GM12878 (cell line): ENCODE measurements around the gene RTN4. TPM values are rescaled to one million over a fixed set of nuclear protein-coding genes. Genes with fewer than 3 reads are reported as not detected.

Experiments used
- ATAC-seq: fragments of 200-7000 bp; cut with Tn5 transposase; 3 replicates; pipeline ENCODE4 v1.9.1; 2020; ENCODE audit warnings: mild to moderate bottlenecking, moderate library complexity
- BruUV-seq: library from RNA; stranded (reverse); fragments of 400-500 nt; replicated peaks from 2 replicates; lab custom pipeline; 2021; lab: Mats Ljungman, UMichigan
- CTCF ChIA-PET: fragments of 300-600 bp; sonication (Branson Sonifier 250); formaldehyde crosslinking; extraction: SDS; loops from one replicate; lab custom pipeline; 2021; ENCODE audit warnings: inconsistent platforms; lab: Yijun Ruan, JAX
- POLR2A ChIA-PET: fragments of 350-600 bp; formaldehyde crosslinking; extraction: SDS; loops from one replicate; lab custom pipeline; 2021; ENCODE audit warnings: inconsistent platforms; lab: Charles Lee
- RAD21 ChIA-PET: fragments of 300-600 bp; sonication (Branson Sonifier 250); formaldehyde crosslinking; loops from one replicate; lab custom pipeline; 2023; ENCODE audit warnings: antibody characterized with exemption; ENCODE audit not compliant: unreplicated experiment; lab: Charles Lee
- SMC1A ChIA-PET: fragments of 300-600 bp; sonication (Branson Sonifier 250); formaldehyde crosslinking; loops from one replicate; lab custom pipeline; 2023; ENCODE audit not compliant: unreplicated experiment, uncharacterized antibody; lab: Charles Lee
- DNase-seq: peaks from one replicate; pipeline ENCODE4 v3.0.0-alpha.2; 2011; ENCODE audit warnings: low read depth, low spot score
- FAIRE-seq: peaks from 3 replicates; lab custom pipeline; 2011; peaks lifted over from hg19 to GRCh38; lab: Jason Lieb, UNC
- H2AFZ ChIP-seq: 2 replicates; pipeline ENCODE4 v1.6.0; 2011; ENCODE audit warnings: low read depth, low read length, control low read depth; ENCODE audit not compliant: control insufficient read depth
- H3K27ac ChIP-seq: 2 replicates; pipeline ENCODE4 v1.5.1; 2011; ENCODE audit warnings: control low read depth; ENCODE audit not compliant: control insufficient read depth, insufficient read depth
- H3K27me3 ChIP-seq, 2 experiments: replicated peaks in 1 of 2; 2 replicates each; pipeline versions ENCODE4 v1.6.0 to v1.6.1; 2011; ENCODE audit warnings: low read length in 1 of 2; ENCODE audit not compliant: control insufficient read depth in 2 of 2, insufficient read depth in 2 of 2
- H3K36me3 ChIP-seq, 2 experiments: 2 replicates each; pipeline ENCODE4 v1.5.1; 2011; ENCODE audit warnings: low read length in 1 of 2; ENCODE audit not compliant: control insufficient read depth in 2 of 2, insufficient read depth in 2 of 2
- H3K4me1 ChIP-seq: 2 replicates; pipeline ENCODE4 v1.6.1; 2011; ENCODE audit warnings: mild to moderate bottlenecking, low read length, moderate library complexity, mixed read lengths; ENCODE audit not compliant: control insufficient read depth, insufficient read depth
- H3K4me2 ChIP-seq: 2 replicates; pipeline ENCODE4 v1.6.0; 2011; ENCODE audit warnings: control low read depth; ENCODE audit not compliant: control insufficient read depth, insufficient read depth
- H3K4me3 ChIP-seq: fragments of 200-600 bp; sonication (generic); 2 replicates; pipeline ENCODE4 v1.5.1; 2016
- H3K79me2 ChIP-seq: 2 replicates; pipeline ENCODE4 v1.6.0; 2011; ENCODE audit warnings: low read length; ENCODE audit not compliant: control insufficient read depth, insufficient read depth
- H3K9ac ChIP-seq: 2 replicates; pipeline ENCODE4 v1.8.0; 2011; ENCODE audit warnings: low read length, control low read depth, mixed read lengths; ENCODE audit not compliant: control insufficient read depth, insufficient read depth
- H3K9me3 ChIP-seq: replicated peaks from 3 replicates; pipeline ENCODE4 v1.5.1; 2011; ENCODE audit warnings: mild to moderate bottlenecking, low read length; ENCODE audit not compliant: control insufficient read depth, insufficient read depth
- H4K20me1 ChIP-seq: 2 replicates; pipeline ENCODE4 v1.6.0; 2011; ENCODE audit not compliant: control insufficient read depth, insufficient read depth
- ATF7 ChIP-seq: fragments of 450-650 bp; IDR thresholded peaks from 2 replicates; pipeline ENCODE4 v1.6.1; 2016; ENCODE audit warnings: low read depth, mild to moderate bottlenecking
- CBX3 ChIP-seq: fragments of 200-600 bp; sonication (generic); IDR thresholded peaks from 2 replicates; pipeline ENCODE4 v1.6.1; 2016; ENCODE audit warnings: low read depth, borderline replicate concordance
- E2F8 ChIP-seq: fragments of 450-650 bp; IDR thresholded peaks from 2 replicates; pipeline ENCODE4 v1.6.1; 2018; ENCODE audit warnings: mild to moderate bottlenecking, low read depth, moderate library complexity; ENCODE audit not compliant: partially characterized antibody
- EED ChIP-seq: sonication (generic); IDR thresholded peaks from 2 replicates; pipeline ENCODE4 v1.6.1; 2016; ENCODE audit warnings: antibody characterized with exemption, low read depth
- EGR1 ChIP-seq, 2 experiments: IDR thresholded peaks; 1 replicate in 1 of 2; 2 replicates in 1 of 2; pipeline ENCODE4 v1.6.1; 2011 to 2012; ENCODE audit warnings: low read depth in 2 of 2, low read length in 2 of 2, borderline replicate concordance in 1 of 2, mild to moderate bottlenecking in 1 of 2, moderate library complexity in 1 of 2
- JUND ChIP-seq: IDR thresholded peaks from 2 replicates; pipeline ENCODE4 v1.6.1; 2012; ENCODE audit warnings: low read depth, mild to moderate bottlenecking, low read length, improper control_type of control experiment, moderate library complexity
- MAX ChIP-seq: IDR thresholded peaks from 2 replicates; pipeline ENCODE4 v1.6.1; 2012; ENCODE audit warnings: low read depth, low read length, improper control_type of control experiment
- MXI1 ChIP-seq: fragments of 150-350 bp; IDR thresholded peaks from 2 replicates; pipeline ENCODE4 v1.6.1; 2011; ENCODE audit warnings: low read depth, mild to moderate bottlenecking, inconsistent platforms, low read length, improper control_type of control experiment
- NFXL1 ChIP-seq: fragments of 450-650 bp; IDR thresholded peaks from 2 replicates; pipeline ENCODE4 v1.6.1; 2017; ENCODE audit warnings: antibody characterized with exemption, mild to moderate bottlenecking, borderline replicate concordance
- RAD51 ChIP-seq: fragments of 450-650 bp; IDR thresholded peaks from 2 replicates; pipeline ENCODE4 v1.6.1; 2016; ENCODE audit warnings: moderate library complexity, mild to moderate bottlenecking, inconsistent platforms
- YBX1 ChIP-seq: fragments of 450-650 bp; IDR thresholded peaks from 2 replicates; pipeline ENCODE4 v1.6.1; 2016; ENCODE audit warnings: antibody characterized with exemption
- ZNF217 ChIP-seq: fragments of 450-650 bp; IDR thresholded peaks from 2 replicates; pipeline ENCODE4 v1.6.1; 2017; ENCODE audit warnings: antibody characterized with exemption, mild to moderate bottlenecking
- ZNF687 ChIP-seq: fragments of 450-650 bp; IDR thresholded peaks from 2 replicates; pipeline ENCODE4 v1.6.1; 2017; ENCODE audit warnings: mild to moderate bottlenecking, moderate library complexity
- WGBS: methylation state at CpG from one replicate; pipeline ENCODE4 v1.1.6; 2016; ENCODE audit warnings: low lambda C conversion rate; ENCODE audit not compliant: insufficient replicate concordance, insufficient coverage; ENCODE audit errors: missing lambda C conversion rate; 5-methylcytosine and 5-hydroxymethylcytosine counted together
- in situ Hi-C: fragments of 300-500 bp; cut with MboI; formaldehyde crosslinking; loops from 9 replicates; pipeline ENCODE4 v1.14.3; 2018; ENCODE audit warnings: mixed read lengths
- intact Hi-C: fragments of 100-400 bp; cut with micrococcal nuclease; formaldehyde crosslinking; loops from one replicate; pipeline ENCODE4 v1.14.2; 2022; ENCODE audit not compliant: unreplicated experiment
- polyA plus RNA-seq, 11 experiments: library from polyadenylated mRNA; depleted of rRNA in 4 of 11; unstranded in 6 of 11; stranded (reverse) in 5 of 11; fragments of >200 nt; fragmentation: Nextera tagmentation in 4 of 11; fragmentation: Illumina TruSeq in 1 of 11; extraction: Ambion mirVana in 4 of 11; extraction: Trizol in 1 of 11; gene quantifications; 1 replicate in 1 of 11; 2 replicates in 10 of 11; pipeline versions ENCODE4 v1.2.1 to v1.2.3, GENCODE V29; 2011 to 2016; ENCODE audit warnings: inconsistent platforms in 2 of 11, missing spikeins in 2 of 11, low read depth in 1 of 11
- total RNA-seq, 4 experiments: library from RNA; depleted of rRNA in 3 of 4; stranded (reverse); fragments of >200 nt in 3 of 4; fragmentation: Illumina TruSeq in 1 of 4; extraction: Trizol in 1 of 4; gene quantifications; 2 replicates each; pipeline versions ENCODE4 v1.2.1 to v1.2.3, GENCODE V29; 2013 to 2021

RTN4 gene
- total and polyA plus RNA-seq, 10 of the 15 experiments (the other 5 are each of a cell fraction or from before 2014, with no cell fraction given): 56.0 to 133 (median 83.3) TPM

GRCh38 chr2:55012672-55013484, 37.4 kb downstream of the RTN4 start:
- no peak for DNase-seq
- no TSS peak for BruUV-seq
- in situ Hi-C loops: no loop called here
- no peak for TF ChIP-seq MAX
- TF ChIP-seq ZNF217: no peak
- TF ChIP-seq EGR1 (IDR thresholded peaks at IDR 0.05; ENCODE audit: borderline replicate concordance in 1 of 2, low read depth in 2 of 2, low read length in 2 of 2): no peak
- TF ChIP-seq ATF7: no peak
- no peak for TF ChIP-seq JUND
- no peak for TF ChIP-seq E2F8
- no peak for TF ChIP-seq MXI1
- TF ChIP-seq YBX1: no peak
- TF ChIP-seq RAD51: no peak
- no peak for TF ChIP-seq EED
- no peak for TF ChIP-seq CBX3
- no peak for TF ChIP-seq ZNF687
- no peak for TF ChIP-seq NFXL1

More at GRCh38 chr2:55012672-55013484, 37.4 kb downstream of the RTN4 start:
- Histone ChIP-seq H2AFZ (no peak overlapping the region), H3K27me3 (no peaks in the 10 kb centered on the region), H3K79me2 (peaks cover 62% of the 10 kb centered on the region), H3K9me3 (no peaks in the 10 kb centered on the region; the same call in 1 of the 3 replicates), H3K27ac (no peak overlapping the region; the same call in 1 of the 2 replicates), H3K36me3 (0 out of 4 replicates have a peak, but pooled peaks cover 0 to 4% of the 10 kb centered on the region in 2 experiments), H4K20me1 (no peaks in the 10 kb centered on the region), H3K4me2 (no peak overlapping the region; the same call in 1 of the 2 replicates), H3K9ac (no peak overlapping the region), H3K4me3 (no peak overlapping the region), H3K4me1 (peaks cover 15% of the 10 kb centered on the region; the same call in 1 of the 2 replicates)
- POLR2A ChIA-PET: interaction anchor here (0.5 to 1.8 kb wide), 5 partner anchors 13 to 381 kb away, joined by 3 to 5 read pairs (median 3); partner anchors contain the start of gene RTN4
- ATAC-seq (no peak), FAIRE-seq (no peak)
- 78% methylated on average over 2 of the region's 2 CpGs for whole genome bisulfite sequencing
- SMC1A ChIA-PET: interaction anchor here (1.0 to 12.9 kb wide), 23 partner anchors 11 to 347 kb away, joined by 3 to 260 read pairs (median 8); partner anchors contain the start of gene RTN4
- RAD21 ChIA-PET: interaction anchor here (0.7 to 5.9 kb wide), 22 partner anchors 10 to 418 kb away, joined by 3 to 65 read pairs (median 6); partner anchors contain the start of gene RTN4
- CTCF ChIA-PET: interaction anchor here (0.7 to 14.8 kb wide), 26 partner anchors 10 to 334 kb away, joined by 3 to 342 read pairs (median 4); partner anchors contain the start of gene RTN4
- intact Hi-C loops: loop anchor here (5.0 kb wide), 1 partner anchor 251 kb away; no protein-coding TSS in a partner anchor
